SK-MEL-5 (cell line): ENCODE measurements around the gene TEKTIP1. TPM values are rescaled to one million over a fixed set of nuclear protein-coding genes. Genes with fewer than 3 reads are reported as not detected.
"Not testable (repeated sequence)": the region's sequence is repeated elsewhere in the genome, so short reads cannot be mapped to it uniquely, and the experiment has no call there.

Experiments
- DNase-seq: peaks from one replicate; pipeline ENCODE4 v3.0.0-alpha.2; 2016; ENCODE audit warnings: low read depth, low spot score
- in situ Hi-C: cut with HindIII; loops from 2 replicates; pipeline ENCODE4 v1.10.0; 2016; ENCODE audit warnings: low sequenced_read_pairs, high pct_unique_total_duplicates, low pct_unique_long_range_greater_than_20kb
- total RNA-seq: library from RNA; depleted of rRNA; stranded (reverse); fragments of >200 nt; shearing (Covaris generic); gene quantifications from 2 replicates; pipeline ENCODE4 v1.2.3, GENCODE V29; 2014

TEKTIP1 gene
- total RNA-seq, 1 experiment from 2014 or later: not detected

GRCh38 chr19:3572132-3572854 is 33.3 kb downstream of the TEKTIP1 start:
- in situ Hi-C loops: no loop called here
- peak; percentile 98 for DNase-seq

GRCh38 chr19:3572855-3573161 is 33.8 kb downstream of the TEKTIP1 start, which contains the start of gene HMG20B:
HMG20B (plus strand) TSS chr19:3572944; CDS start chr19:3573310, 366 bp downstream.
- in situ Hi-C loops: no loop called here
- DNase-seq: no peak

- DNase-seq: no peak
- in situ Hi-C loops: no loop called here
These were observed 34.3 kb downstream of the TEKTIP1 start for GRCh38 chr19:3573162-3573857.

GRCh38 chr19:3573858-3574637 is 35.1 kb downstream of the TEKTIP1 start:
- in situ Hi-C loops: no loop called here
- DNase-seq: peak; percentile 98

- peak; percentile 85 for DNase-seq
These were observed 36.3 kb downstream of the TEKTIP1 start for GRCh38 chr19:3575260-3575741.

GRCh38 chr19:3575949-3576673 is 37.1 kb downstream of the TEKTIP1 start:
- in situ Hi-C loops: no loop called here

More at GRCh38 chr19:3575260-3575741, 36.3 kb downstream of the TEKTIP1 start:
- in situ Hi-C loops: no loop called here

GRCh38 chr19:3576696-3577443 is 37.9 kb downstream of the TEKTIP1 start:
- DNase-seq: peak; percentile 73
- in situ Hi-C loops: no loop called here

More at GRCh38 chr19:3575949-3576673, 37.1 kb downstream of the TEKTIP1 start:
- DNase-seq: no peak

GRCh38 chr19:3577723-3578344 is 38.9 kb downstream of the TEKTIP1 start:
- DNase-seq: no peak
- in situ Hi-C loops: no loop called here

- in situ Hi-C loops: no loop called here
- DNase-seq: no peak
These were observed 39.4 kb downstream of the TEKTIP1 start for GRCh38 chr19:3578390-3578789.

GRCh38 chr19:3580156-3580934 is 41.4 kb downstream of the TEKTIP1 start:
- peak; percentile 55 for DNase-seq
- in situ Hi-C loops: no loop called here

- in situ Hi-C loops, DNase-seq: not testable (repeated sequence)
These were observed 42.8 kb downstream of the TEKTIP1 start for GRCh38 chr19:3581792-3582191.

GRCh38 chr19:3584036-3584802 is 45.2 kb downstream of the TEKTIP1 start:
- DNase-seq, in situ Hi-C loops: not testable (repeated sequence)

GRCh38 chr19:3585301-3586126 is 46.5 kb downstream of the TEKTIP1 start, which contains the start of gene GIPC3:
GIPC3 (plus strand) TSS chr19:3585478; CDS start chr19:3585598, 120 bp downstream.
- no peak for DNase-seq
- in situ Hi-C loops: no loop called here

- in situ Hi-C loops: no loop called here
These were observed 47.2 kb downstream of the TEKTIP1 start for GRCh38 chr19:3586127-3586626.

More at GRCh38 chr19:3586127-3586626, 47.2 kb downstream of the TEKTIP1 start:
- no peak for DNase-seq
